ENCODE results near the gene KCNAB1.

KCNAB1 gene

DNA sequence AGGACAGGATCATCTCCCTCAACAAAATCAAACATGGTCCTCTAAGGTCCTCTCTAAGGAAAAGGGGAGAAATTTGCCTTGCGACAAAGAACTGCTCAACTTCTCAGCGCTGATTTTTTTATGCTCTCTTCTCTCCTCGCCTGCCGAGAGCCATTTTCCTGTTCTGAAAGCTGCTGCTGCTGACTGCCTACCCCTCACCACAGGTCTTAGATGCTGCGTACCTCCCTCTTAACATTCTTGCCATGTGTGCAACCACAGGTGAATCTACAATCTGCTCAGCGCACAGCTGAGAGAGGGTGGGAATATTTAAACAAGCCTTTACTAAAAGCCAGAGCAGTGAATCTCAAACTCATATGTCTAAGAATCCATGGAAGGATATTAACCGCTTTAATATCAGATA lies 223.8 kb downstream of the KCNAB1 start:
- TF ChIP-seq SIN3A (IDR thresholded peaks at IDR 0.05; ENCODE audit: borderline replicate concordance, insufficient read depth, low read length) (no peak), POLR2AphosphoS5 (IDR thresholded peaks at IDR 0.05; ENCODE audit: low read depth, low read length) (no peak)

DNA sequence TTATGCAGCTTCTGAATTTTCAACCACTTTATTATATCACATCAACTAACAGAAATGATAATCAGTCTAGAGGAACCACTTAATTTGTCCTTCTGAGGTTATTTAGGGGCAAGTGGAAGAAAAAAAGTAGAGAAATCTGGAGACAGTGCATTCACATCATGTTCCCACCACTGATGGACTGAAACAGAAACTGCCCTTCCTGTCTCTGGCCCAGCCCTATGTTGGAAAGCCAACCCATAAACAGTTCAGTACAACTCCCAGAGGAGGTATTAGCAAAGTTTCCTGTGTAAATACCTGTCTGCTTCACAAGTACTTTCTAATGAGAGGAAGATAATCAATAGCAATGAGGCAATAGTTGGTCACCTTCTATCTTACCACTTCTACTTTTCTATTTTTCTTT lies 228.7 kb downstream of the KCNAB1 start:
- TF ChIP-seq POLR2AphosphoS5 (IDR thresholded peaks at IDR 0.05; ENCODE audit: low read depth, low read length) (no peak), FOXP2 (optimal IDR thresholded peaks at IDR 0.05; ENCODE audit: borderline replicate concordance, extremely low read depth, extremely low read length, insufficient read depth) (no peak), TAF1 (IDR thresholded peaks at IDR 0.05; ENCODE audit: borderline replicate concordance, insufficient read depth, low read length) (no peak), SIN3A (IDR thresholded peaks at IDR 0.05; ENCODE audit: borderline replicate concordance, insufficient read depth, low read length) (no peak)
- TF ChIP-seq, protein P1, sequence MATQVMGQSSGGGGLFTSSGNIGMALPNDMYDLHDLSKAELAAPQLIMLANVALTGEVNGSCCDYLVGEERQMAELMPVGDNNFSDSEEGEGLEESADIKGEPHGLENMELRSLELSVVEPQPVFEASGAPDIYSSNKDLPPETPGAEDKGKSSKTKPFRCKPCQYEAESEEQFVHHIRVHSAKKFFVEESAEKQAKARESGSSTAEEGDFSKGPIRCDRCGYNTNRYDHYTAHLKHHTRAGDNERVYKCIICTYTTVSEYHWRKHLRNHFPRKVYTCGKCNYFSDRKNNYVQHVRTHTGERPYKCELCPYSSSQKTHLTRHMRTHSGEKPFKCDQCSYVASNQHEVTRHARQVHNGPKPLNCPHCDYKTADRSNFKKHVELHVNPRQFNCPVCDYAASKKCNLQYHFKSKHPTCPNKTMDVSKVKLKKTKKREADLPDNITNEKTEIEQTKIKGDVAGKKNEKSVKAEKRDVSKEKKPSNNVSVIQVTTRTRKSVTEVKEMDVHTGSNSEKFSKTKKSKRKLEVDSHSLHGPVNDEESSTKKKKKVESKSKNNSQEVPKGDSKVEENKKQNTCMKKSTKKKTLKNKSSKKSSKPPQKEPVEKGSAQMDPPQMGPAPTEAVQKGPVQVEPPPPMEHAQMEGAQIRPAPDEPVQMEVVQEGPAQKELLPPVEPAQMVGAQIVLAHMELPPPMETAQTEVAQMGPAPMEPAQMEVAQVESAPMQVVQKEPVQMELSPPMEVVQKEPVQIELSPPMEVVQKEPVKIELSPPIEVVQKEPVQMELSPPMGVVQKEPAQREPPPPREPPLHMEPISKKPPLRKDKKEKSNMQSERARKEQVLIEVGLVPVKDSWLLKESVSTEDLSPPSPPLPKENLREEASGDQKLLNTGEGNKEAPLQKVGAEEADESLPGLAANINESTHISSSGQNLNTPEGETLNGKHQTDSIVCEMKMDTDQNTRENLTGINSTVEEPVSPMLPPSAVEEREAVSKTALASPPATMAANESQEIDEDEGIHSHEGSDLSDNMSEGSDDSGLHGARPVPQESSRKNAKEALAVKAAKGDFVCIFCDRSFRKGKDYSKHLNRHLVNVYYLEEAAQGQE (IDR thresholded peaks at IDR 0.05; ENCODE audit: insufficient read depth in 1 of 2, low read depth in 2 of 2, low read length in 2 of 2) = no peak

DNA sequence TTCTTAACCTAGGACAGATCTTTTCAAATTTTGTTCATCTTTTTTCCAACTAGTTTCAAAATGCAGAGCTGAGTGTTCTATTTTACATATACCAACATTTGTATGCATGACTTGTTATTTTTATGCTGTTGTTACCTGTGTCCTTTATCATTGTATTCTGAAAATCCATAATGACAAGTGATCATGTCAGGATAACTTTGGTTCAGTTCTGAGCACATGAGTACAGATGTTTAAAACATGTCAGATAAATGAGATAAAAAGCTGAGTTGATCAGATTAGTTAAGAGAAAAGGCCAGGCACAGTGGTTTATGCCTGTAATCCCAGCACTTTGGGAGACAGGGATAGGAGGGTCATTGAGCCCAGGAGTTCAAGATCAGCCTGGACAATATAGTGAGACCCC lies 229.6 kb downstream of the KCNAB1 start:
- TF ChIP-seq SIN3A (IDR thresholded peaks at IDR 0.05; ENCODE audit: borderline replicate concordance, insufficient read depth, low read length) = no peak
- no peak for TF ChIP-seq TAF1 (IDR thresholded peaks at IDR 0.05; ENCODE audit: borderline replicate concordance, insufficient read depth, low read length)
- TF ChIP-seq, protein P1 (IDR thresholded peaks at IDR 0.05; ENCODE audit: insufficient read depth in 1 of 2, low read depth in 2 of 2, low read length in 2 of 2) = no peak
- TF ChIP-seq FOXP2 (optimal IDR thresholded peaks at IDR 0.05; ENCODE audit: borderline replicate concordance, extremely low read depth, extremely low read length, insufficient read depth) = no peak
- no peak for TF ChIP-seq POLR2AphosphoS5 (IDR thresholded peaks at IDR 0.05; ENCODE audit: low read depth, low read length)

DNA sequence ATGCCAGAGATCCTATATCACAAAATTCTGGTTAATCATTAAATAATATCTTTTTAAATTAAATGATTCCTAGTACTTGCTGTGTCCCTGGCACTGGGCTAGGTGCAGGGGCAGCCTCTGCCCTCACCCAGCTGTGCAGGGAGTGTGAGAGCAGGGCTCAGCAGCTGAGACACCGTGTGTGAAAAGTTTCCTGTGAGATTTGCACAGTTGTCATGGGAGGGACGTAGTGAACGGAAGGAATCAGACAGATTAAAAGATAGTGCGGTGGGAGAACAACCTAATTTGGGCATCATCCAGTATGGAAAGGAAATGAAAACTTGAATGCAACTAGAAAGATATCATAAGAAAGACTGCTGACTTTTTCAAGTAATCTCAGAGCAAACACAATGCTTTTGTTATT lies 230.4 kb downstream of the KCNAB1 start:
- TF ChIP-seq, protein P1 (IDR thresholded peaks at IDR 0.05; ENCODE audit: insufficient read depth in 1 of 2, low read depth in 2 of 2, low read length in 2 of 2) = no peak
- TF ChIP-seq POLR2AphosphoS5 (IDR thresholded peaks at IDR 0.05; ENCODE audit: low read depth, low read length) (no peak), FOXP2 (optimal IDR thresholded peaks at IDR 0.05; ENCODE audit: borderline replicate concordance, extremely low read depth, extremely low read length, insufficient read depth) (no peak), SIN3A (IDR thresholded peaks at IDR 0.05; ENCODE audit: borderline replicate concordance, insufficient read depth, low read length) (no peak), TAF1 (IDR thresholded peaks at IDR 0.05; ENCODE audit: borderline replicate concordance, insufficient read depth, low read length) (no peak)

DNA sequence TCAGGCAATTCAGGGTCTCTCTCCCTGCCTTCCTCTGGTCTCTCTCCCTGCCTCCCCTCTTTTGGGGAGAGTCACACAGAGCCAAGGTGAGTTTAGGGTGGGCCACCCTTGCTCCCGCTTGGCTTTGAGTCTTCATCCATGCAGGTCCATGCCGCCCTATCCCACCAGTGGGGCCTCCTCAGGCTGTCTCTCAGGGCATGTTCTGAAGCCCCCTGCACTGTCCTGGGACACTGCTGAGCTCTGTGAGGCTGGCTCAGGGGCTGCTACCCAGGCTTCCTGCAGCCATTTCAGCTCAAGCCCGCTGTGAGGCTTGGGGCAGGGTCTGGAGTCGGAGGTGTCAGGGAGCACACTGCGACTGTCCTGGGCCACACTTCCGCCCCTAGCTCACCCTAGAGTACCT lies 231.4 kb downstream of the KCNAB1 start:
- TF ChIP-seq, protein P1 (IDR thresholded peaks at IDR 0.05; ENCODE audit: insufficient read depth in 1 of 2, low read depth in 2 of 2, low read length in 2 of 2) = no peak
- no peak for TF ChIP-seq FOXP2 (optimal IDR thresholded peaks at IDR 0.05; ENCODE audit: borderline replicate concordance, extremely low read depth, extremely low read length, insufficient read depth)
- no peak for TF ChIP-seq SIN3A (IDR thresholded peaks at IDR 0.05; ENCODE audit: borderline replicate concordance, insufficient read depth, low read length)

Measured in PFSK-1 (cell line).